Vagina (tissue), 2 donors: ENCODE results near the gene MMP23B. TPM values are rescaled to one million over a fixed set of nuclear protein-coding genes. Genes with fewer than 3 reads are reported as not detected.

ENCODE experiments used
- DNase-seq, 2 donors: peaks; one replicate each; pipeline ENCODE4 v3.0.0-alpha.2; 2017; ENCODE audit errors: extremely low spot score in 2 of 2
- H3K27ac ChIP-seq: fragments of 200-600 bp; sonication (generic); one replicate; pipeline ENCODE4 v1.5.1; 2019
- H3K27me3 ChIP-seq: fragments of 200-600 bp; sonication (generic); one replicate; pipeline ENCODE4 v1.5.1; 2019
- H3K36me3 ChIP-seq, 2 donors: fragments of 200-600 bp; sonication (generic); one replicate each; pipeline ENCODE4 v1.5.1; 2017 to 2019
- H3K4me1 ChIP-seq: fragments of 200-600 bp; sonication (generic); one replicate; pipeline ENCODE4 v1.5.1; 2019
- H3K4me3 ChIP-seq, 2 donors: fragments of 200-600 bp; sonication (generic); 1 replicate in 1 of 2; 2 replicates in 1 of 2; pipeline ENCODE4 v1.5.1; 2016 to 2019
- H3K9me3 ChIP-seq: fragments of 200-600 bp; sonication (generic); one replicate; pipeline ENCODE4 v1.5.1; 2019
- POLR2A ChIP-seq, 2 donors: fragments of 450-650 bp; IDR thresholded peaks; one replicate each; pipeline ENCODE4 v1.6.1; 2017; ENCODE audit warnings: antibody characterized with exemption in 2 of 2, mild to moderate bottlenecking in 2 of 2, moderate library complexity in 2 of 2
- POLR2AphosphoS5 ChIP-seq, 2 donors: sonication (generic); formaldehyde crosslinking; IDR thresholded peaks; one replicate each; pipeline ENCODE4 v1.9.0; 2017; ENCODE audit warnings: antibody characterized with exemption in 2 of 2, mild to moderate bottlenecking in 2 of 2, low read depth in 1 of 2; ENCODE audit not compliant: insufficient read depth in 1 of 2
- intact Hi-C: fragments of 100-400 bp; cut with DNase I; formaldehyde crosslinking; loops from one replicate; pipeline ENCODE4 v1.15.1; 2023
- total RNA-seq: library from RNA; depleted of rRNA; stranded (reverse); fragments of >200 nt; gene quantifications from one replicate; pipeline ENCODE4 v1.2.3, GENCODE V29; 2016
- TF ChIP-seq, protein P1 (sequence below), 3 experiments: fragments of 450-650 bp in 2 of 3; fragments of 200-600 bp in 1 of 3; sonication (generic) in 1 of 3; IDR thresholded peaks; one replicate each; pipeline ENCODE4 v1.5.1; 2017 to 2019; ENCODE audit warnings: antibody characterized with exemption in 3 of 3, mild to moderate bottlenecking in 2 of 3, moderate library complexity in 2 of 3

Gene MMP23B
- total RNA-seq, 1 donor from 2014 or later: 42.7 TPM

DNA sequence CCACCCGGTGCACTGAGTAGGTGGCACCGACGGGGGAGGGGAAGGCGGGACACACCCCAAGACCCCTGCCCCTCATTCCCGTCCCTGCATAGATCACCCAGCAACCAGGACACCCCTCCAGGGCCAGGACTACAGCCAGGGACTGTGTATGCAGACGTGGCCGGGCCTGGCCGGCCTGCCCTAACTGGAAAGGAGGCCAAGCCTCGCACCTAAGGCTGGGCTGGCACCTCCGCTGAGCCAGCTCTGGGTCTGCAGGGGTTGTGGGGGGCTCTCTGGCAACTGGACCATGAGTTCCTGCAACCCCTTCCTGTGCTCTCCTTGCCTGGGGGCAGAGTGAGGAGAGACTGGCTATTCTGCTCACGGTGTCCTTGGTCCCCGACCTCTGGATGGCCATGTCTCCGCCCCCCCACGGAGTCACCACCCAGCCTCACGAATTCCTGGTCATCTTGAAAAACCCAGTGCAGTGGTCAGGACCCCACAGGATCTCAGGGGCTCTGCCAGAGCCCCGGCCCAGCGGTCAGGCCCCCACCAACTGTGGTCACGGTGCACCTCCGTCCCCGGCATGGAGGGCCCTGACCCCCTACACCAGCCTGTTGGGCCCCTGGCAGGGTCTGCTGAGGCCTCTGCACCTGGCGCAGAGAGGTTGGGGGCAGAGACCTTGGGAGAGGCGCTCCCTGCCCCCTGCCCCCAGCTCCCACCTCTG, 31.0 kb upstream of the MMP23B start:
- Histone ChIP-seq H3K27ac (no peak overlapping the region), H3K4me1 (peaks cover 9% of the 10 kb centered on the region), H3K9me3 (no peaks in the 10 kb centered on the region), H3K27me3 (peaks cover 3% of the 10 kb centered on the region), H3K4me3 (peak overlapping the region in 1 of 2 donors; percentile 47), H3K36me3 (no peaks in the 10 kb centered on the region)
- intact Hi-C loops: no loop called here
- no peak for DNase-seq
- no peak for TF ChIP-seq POLR2A (IDR thresholded peaks at IDR 0.05)
- TF ChIP-seq POLR2AphosphoS5 (IDR thresholded peaks at IDR 0.05; ENCODE audit: insufficient read depth in 1 of 2, low read depth in 1 of 2): no peak
- TF ChIP-seq, protein P1, sequence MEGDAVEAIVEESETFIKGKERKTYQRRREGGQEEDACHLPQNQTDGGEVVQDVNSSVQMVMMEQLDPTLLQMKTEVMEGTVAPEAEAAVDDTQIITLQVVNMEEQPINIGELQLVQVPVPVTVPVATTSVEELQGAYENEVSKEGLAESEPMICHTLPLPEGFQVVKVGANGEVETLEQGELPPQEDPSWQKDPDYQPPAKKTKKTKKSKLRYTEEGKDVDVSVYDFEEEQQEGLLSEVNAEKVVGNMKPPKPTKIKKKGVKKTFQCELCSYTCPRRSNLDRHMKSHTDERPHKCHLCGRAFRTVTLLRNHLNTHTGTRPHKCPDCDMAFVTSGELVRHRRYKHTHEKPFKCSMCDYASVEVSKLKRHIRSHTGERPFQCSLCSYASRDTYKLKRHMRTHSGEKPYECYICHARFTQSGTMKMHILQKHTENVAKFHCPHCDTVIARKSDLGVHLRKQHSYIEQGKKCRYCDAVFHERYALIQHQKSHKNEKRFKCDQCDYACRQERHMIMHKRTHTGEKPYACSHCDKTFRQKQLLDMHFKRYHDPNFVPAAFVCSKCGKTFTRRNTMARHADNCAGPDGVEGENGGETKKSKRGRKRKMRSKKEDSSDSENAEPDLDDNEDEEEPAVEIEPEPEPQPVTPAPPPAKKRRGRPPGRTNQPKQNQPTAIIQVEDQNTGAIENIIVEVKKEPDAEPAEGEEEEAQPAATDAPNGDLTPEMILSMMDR (IDR thresholded peaks at IDR 0.05): no peak

DNA sequence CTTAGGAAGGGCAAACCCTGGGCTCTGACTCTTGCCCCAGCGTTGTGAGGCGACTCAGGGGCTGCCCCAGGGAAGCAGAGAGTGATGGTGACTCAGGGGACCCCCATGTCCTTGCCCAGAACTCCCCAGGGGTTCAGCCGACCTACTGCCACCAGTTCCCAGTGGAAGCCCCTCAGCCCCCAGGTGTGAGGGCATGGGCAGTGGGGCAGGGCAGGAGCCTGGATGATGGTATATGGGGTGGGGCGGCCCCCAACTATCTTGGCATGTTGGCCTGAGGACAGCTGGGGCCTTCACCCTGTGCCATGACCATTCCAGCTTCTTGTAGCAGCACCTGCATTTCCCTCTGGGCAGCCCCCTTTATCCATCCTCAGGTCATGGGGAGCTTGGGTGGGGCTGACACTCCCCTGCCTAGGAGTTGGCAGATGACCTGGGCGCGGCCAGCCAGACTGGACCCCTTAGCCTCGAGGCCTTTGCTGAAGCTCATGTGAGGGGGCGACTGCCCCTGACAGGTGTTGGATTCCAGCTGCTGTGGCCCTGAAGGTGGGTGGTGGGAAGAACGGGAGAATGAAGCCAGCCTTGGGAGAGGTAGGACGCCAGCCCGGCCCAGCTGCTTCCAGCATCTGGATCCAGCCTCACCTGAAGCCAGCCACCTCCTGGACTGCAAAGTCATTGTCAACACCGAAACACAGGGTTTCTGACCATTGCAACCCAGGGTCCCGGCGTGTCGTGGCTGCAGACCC, 30.2 kb upstream of the MMP23B start:
- intact Hi-C loops: no loop called here
- Histone ChIP-seq H3K9me3 (no peaks in the 10 kb centered on the region), H3K4me3 (no peak overlapping the region), H3K36me3 (no peaks in the 10 kb centered on the region), H3K27ac (no peak overlapping the region), H3K27me3 (peaks cover 3% of the 10 kb centered on the region), H3K4me1 (peaks cover 9% of the 10 kb centered on the region)
- no peak for DNase-seq
- TF ChIP-seq POLR2AphosphoS5 (IDR thresholded peaks at IDR 0.05; ENCODE audit: insufficient read depth in 1 of 2, low read depth in 1 of 2) (no peak), POLR2A (IDR thresholded peaks at IDR 0.05) (no peak)
- TF ChIP-seq, protein P1 (IDR thresholded peaks at IDR 0.05): no peak

DNA sequence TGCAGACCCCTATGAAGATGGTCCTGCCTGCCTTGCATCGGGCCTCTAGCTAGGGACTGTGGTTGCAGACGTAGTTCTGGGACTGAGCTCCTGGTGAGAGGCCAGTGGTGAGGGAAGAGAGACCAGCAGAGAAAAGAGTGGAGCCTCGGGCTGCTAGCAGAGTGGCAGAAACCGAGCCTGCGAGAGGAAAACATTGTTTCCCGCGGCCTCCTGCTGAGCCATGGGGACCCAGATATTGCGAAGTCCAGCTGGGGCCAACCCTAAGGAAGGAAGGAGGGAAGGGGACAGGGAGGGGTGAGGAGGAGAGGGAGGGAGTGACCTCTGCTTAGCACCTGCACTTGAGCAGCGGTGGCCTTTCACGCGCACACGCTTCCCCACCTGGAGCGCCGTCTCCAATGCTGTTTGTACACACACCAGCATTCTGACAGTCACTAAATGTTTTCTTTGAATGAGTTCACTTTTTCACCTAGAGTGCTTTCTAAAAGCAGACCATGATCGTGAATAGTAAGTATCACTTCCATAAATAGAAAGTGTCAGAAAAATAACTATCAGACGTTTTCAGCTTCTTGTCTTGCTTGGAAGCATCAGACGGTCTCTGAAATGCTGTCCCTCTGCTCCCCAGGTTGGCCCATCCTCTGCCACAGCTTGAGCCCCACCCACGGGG, 29.5 kb upstream of the MMP23B start:
- H3K4me1 ChIP-seq: peaks cover 9% of the 10 kb centered on the region
- peaks cover 3% of the 10 kb centered on the region for H3K27me3 ChIP-seq
- no peak overlapping the region for H3K27ac ChIP-seq
- DNase-seq: no peak
- no peaks in the 10 kb centered on the region for H3K9me3 ChIP-seq
- intact Hi-C loops: no loop called here
- H3K4me3 ChIP-seq: no peak overlapping the region
- no peaks in the 10 kb centered on the region for H3K36me3 ChIP-seq
- TF ChIP-seq POLR2AphosphoS5 (IDR thresholded peaks at IDR 0.05; ENCODE audit: insufficient read depth in 1 of 2, low read depth in 1 of 2) (no peak), POLR2A (IDR thresholded peaks at IDR 0.05) (no peak)
- TF ChIP-seq, protein P1 (IDR thresholded peaks at IDR 0.05): no peak

DNA sequence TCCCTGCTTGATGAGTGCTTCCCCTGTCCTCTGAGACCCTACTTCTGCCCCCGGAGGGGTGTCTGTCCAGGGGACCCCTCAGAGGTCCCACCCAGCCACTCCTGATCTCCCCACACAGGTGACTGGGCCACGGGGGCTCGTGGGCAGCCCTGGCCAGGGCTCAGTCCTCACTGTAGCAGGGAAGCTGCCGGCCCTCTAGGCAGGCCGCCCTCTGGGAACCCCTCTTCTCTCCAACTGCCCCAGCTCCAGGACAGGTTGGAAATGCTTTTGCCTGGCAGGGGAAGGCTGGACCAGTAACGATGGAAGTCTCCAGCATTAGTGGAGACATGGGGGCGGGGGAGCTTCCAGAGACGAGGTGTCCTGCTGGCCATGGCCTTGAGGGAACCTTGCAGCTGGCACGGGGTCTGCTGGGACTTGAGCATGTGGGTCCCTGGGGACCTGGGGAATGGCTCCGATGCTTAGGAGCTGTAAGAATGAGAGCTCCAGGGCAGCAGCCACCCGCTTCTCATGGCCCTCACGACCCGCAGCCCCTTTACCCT, 28.9 kb upstream of the MMP23B start:
- no peak for DNase-seq
- Histone ChIP-seq H3K4me1 (peaks cover 9% of the 10 kb centered on the region), H3K36me3 (no peaks in the 10 kb centered on the region), H3K4me3 (no peak overlapping the region), H3K27ac (no peak overlapping the region), H3K27me3 (peaks cover 3% of the 10 kb centered on the region), H3K9me3 (no peaks in the 10 kb centered on the region)
- intact Hi-C loops: no loop called here
- no peak for TF ChIP-seq POLR2AphosphoS5 (IDR thresholded peaks at IDR 0.05; ENCODE audit: insufficient read depth in 1 of 2, low read depth in 1 of 2)
- TF ChIP-seq, protein P1 (IDR thresholded peaks at IDR 0.05): no peak
- TF ChIP-seq POLR2A (IDR thresholded peaks at IDR 0.05): no peak
